SK-N-MC (cell line): ENCODE data around the gene CD3G.

Experiments
- EZH2 ChIP-seq: fragments of 200-600 bp; sonication (generic); IDR thresholded peaks from one replicate; pipeline ENCODE4 v1.6.1; 2017; ENCODE audit warnings: antibody characterized with exemption
- FOXP2 ChIP-seq: optimal IDR thresholded peaks from 2 replicates; pipeline ENCODE3; 2011; ENCODE audit warnings: mild to moderate bottlenecking, moderate library complexity; ENCODE audit not compliant: insufficient read depth; ENCODE audit errors: extremely low read length, control extremely low read depth
- POLR2AphosphoS5 ChIP-seq: IDR thresholded peaks from 2 replicates; pipeline ENCODE4 v1.6.1; 2012; ENCODE audit warnings: mild to moderate bottlenecking, low read depth, low read length, borderline replicate concordance

DNA sequence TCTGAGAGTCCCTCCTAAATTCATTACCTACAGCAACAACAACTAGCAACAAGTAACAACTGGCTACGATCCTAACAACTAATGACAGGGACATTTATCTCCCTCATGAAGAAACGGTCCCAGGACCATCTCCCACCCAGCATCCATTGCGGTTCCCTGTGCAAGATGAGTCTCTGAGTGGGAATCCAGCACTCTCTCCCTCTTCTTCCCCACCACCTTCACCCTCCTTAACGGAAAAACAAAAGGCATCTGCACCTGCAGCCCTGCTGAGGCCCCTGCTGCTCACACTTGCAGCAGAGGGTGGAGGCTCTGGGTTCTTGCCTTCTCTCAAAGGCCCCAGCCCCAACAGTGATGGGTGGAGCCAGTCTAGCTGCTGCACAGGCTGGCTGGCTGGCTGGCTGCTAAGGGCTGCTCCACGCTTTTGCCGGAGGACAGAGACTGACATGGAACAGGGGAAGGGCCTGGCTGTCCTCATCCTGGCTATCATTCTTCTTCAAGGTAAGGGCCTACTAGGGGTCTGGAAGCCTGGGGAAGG is at the start of gene CD3G:
- TF ChIP-seq POLR2AphosphoS5 (no peak), EZH2 (no peak), FOXP2 (no peak)
